Activated CD4-positive, alpha-beta T cell treated with anti-CD3 and anti-CD28 coated beads, Interleukin-2, Interleukin-6, amounts not matched to agents 100 ng/mL and 50 ng/mL, durations not matched to agents 16 hours and 8 hours (primary cell): ENCODE results near the gene ADGRG1.
A peak's percentile ranks its signal among the peaks of the same experiment; 100 is the strongest.

ENCODE experiments used
- DNase-seq: peaks from one replicate; pipeline ENCODE4 v3.0.0-alpha.2; 2020

ADGRG1 gene

GRCh38 chr16:57687363-57687929 lies 59.0 kb downstream of the ADGRG1 start:
- no peak for DNase-seq

- DNase-seq: no peak
Measured at GRCh38 chr16:57688487-57688986, 60.1 kb downstream of the ADGRG1 start.

- DNase-seq: no peak
Measured at GRCh38 chr16:57688987-57689761, 60.7 kb downstream of the ADGRG1 start.

GRCh38 chr16:57689762-57690558 lies 61.5 kb downstream of the ADGRG1 start:
- DNase-seq: peak; percentile 62

- DNase-seq: no peak
Measured at GRCh38 chr16:57690782-57691471, 62.5 kb downstream of the ADGRG1 start.

GRCh38 chr16:57692636-57693035 lies 64.2 kb downstream of the ADGRG1 start:
- DNase-seq: no peak

- no peak for DNase-seq
Measured at GRCh38 chr16:57693550-57693949, 65.1 kb downstream of the ADGRG1 start.

GRCh38 chr16:57694231-57694724 lies 65.8 kb downstream of the ADGRG1 start:
- DNase-seq: no peak

- peak; percentile 57 for DNase-seq
Measured at GRCh38 chr16:57694725-57695679, 66.6 kb downstream of the ADGRG1 start, which contains the start of gene DRC7. Gene DRC7 (plus strand): TSS chr16:57694806. CDS start chr16:57697950, 3,144 bp downstream.

GRCh38 chr16:57695680-57696069 lies 67.2 kb downstream of the ADGRG1 start:
- no peak for DNase-seq

- no peak for DNase-seq
Measured at GRCh38 chr16:57696240-57696639, 67.8 kb downstream of the ADGRG1 start.

- DNase-seq: no peak
Measured at GRCh38 chr16:57697896-57698537, 69.6 kb downstream of the ADGRG1 start.

- no peak for DNase-seq
Measured at GRCh38 chr16:57698812-57699405, 70.5 kb downstream of the ADGRG1 start.

- DNase-seq: no peak
Measured at GRCh38 chr16:57699481-57699880, 71.1 kb downstream of the ADGRG1 start.

GRCh38 chr16:57699899-57700298 lies 71.5 kb downstream of the ADGRG1 start:
- no peak for DNase-seq

- DNase-seq: no peak
Measured at GRCh38 chr16:57700781-57701551, 72.5 kb downstream of the ADGRG1 start.

- DNase-seq: no peak
Measured at GRCh38 chr16:57701759-57702371, 73.4 kb downstream of the ADGRG1 start.

- DNase-seq: no peak
Measured at GRCh38 chr16:57703416-57704010, 75.1 kb downstream of the ADGRG1 start.
